GM23248 (cell line): ENCODE measurements around the gene TCF4.

ENCODE experiments used
- EZH2 ChIP-seq: fragments of 200-600 bp; sonication (generic); IDR thresholded peaks from 2 replicates; pipeline ENCODE4 v1.6.1; 2018; ENCODE audit warnings: antibody characterized with exemption, mild to moderate bottlenecking; ENCODE audit not compliant: insufficient read depth, poor library complexity, severe bottlenecking
- EZH2phosphoT487 ChIP-seq: fragments of 200-600 bp; sonication (generic); IDR thresholded peaks from 2 replicates; pipeline ENCODE4 v1.6.1; 2018; ENCODE audit warnings: antibody characterized with exemption, moderate library complexity, mild to moderate bottlenecking, low read depth; ENCODE audit not compliant: insufficient read depth

DNA sequence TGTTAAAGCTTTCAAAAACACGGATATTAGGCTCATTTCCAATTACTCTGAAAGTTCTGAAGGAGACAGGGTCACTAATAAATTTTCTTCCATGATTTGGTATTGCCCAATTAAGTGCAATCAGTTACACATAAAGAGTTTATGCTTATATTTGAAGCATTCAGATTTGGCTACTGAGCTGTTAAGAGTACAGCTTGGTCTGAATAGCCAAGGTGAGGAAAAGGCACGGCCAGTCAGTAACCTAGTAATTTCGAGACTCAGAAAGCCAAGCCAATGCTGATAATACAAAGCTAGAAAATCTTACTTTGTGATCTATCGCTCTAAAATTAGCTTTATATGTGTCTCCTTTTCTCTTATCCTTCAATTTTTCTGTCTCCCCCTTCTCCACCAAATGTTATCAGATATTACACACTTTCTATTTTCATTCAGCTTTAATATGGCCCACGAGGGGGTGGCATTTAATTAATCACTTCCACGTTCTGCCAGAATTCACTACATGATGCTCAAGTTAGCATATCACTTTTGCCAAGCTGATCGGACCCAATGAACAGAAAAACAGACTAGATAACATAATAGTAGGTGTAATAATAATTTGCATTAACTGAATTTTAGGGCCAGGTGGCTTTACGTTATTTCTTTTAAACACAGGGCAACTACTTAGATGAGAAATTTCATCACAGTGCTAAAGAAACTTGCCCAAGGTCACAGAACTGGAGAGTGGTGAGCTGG, 138.4 kb downstream of the TCF4 start:
- no peak for TF ChIP-seq EZH2
- no peak for TF ChIP-seq EZH2phosphoT487
